GM18858 (cell line): ENCODE measurements around the gene SYT8.
"Not testable (repeated sequence)": the region's sequence is repeated elsewhere in the genome, so short reads cannot be mapped to it uniquely, and the experiment has no call there.

ENCODE experiments used
- ATAC-seq: cut with Tn5 transposase; IDR thresholded peaks from one replicate; pipeline ENCODE4 v1.9.1; 2021; ENCODE audit not compliant: unreplicated experiment

SYT8 gene

GRCh38 chr11:1871531-1871930 is 36.7 kb downstream of the SYT8 start:
- ATAC-seq: no peak

- ATAC-seq: no peak
Measured at GRCh38 chr11:1872267-1872985, 37.6 kb downstream of the SYT8 start.

GRCh38 chr11:1873048-1873812 is 38.4 kb downstream of the SYT8 start:
- ATAC-seq: no peak

GRCh38 chr11:1873813-1874150 is 39.0 kb downstream of the SYT8 start:
- ATAC-seq: not testable (repeated sequence)

GRCh38 chr11:1874441-1875092 is 39.8 kb downstream of the SYT8 start:
- not testable (repeated sequence) for ATAC-seq

GRCh38 chr11:1875093-1875850 is 40.5 kb downstream of the SYT8 start:
- ATAC-seq: no peak

- ATAC-seq: not testable (repeated sequence)
Measured at GRCh38 chr11:1875851-1876301, 41.1 kb downstream of the SYT8 start.

- no peak for ATAC-seq
Measured at GRCh38 chr11:1876361-1877063, 41.7 kb downstream of the SYT8 start.

GRCh38 chr11:1877211-1878136 is 42.7 kb downstream of the SYT8 start:
- no peak for ATAC-seq

- ATAC-seq: no peak
Measured at GRCh38 chr11:1878137-1879031, 43.6 kb downstream of the SYT8 start.

GRCh38 chr11:1879342-1879940 is 44.7 kb downstream of the SYT8 start:
- no peak for ATAC-seq

- ATAC-seq: no peak
Measured at GRCh38 chr11:1879941-1880720, 45.3 kb downstream of the SYT8 start.

- ATAC-seq: no peak
Measured at GRCh38 chr11:1880746-1881441, 46.1 kb downstream of the SYT8 start.

GRCh38 chr11:1881442-1882264 is 46.9 kb downstream of the SYT8 start:
- no peak for ATAC-seq

GRCh38 chr11:1882265-1883238 is 47.8 kb downstream of the SYT8 start:
- ATAC-seq: no peak
